Natural killer cell (primary cell): ENCODE measurements around the gene SLX4. TPM values are rescaled to one million over a fixed set of nuclear protein-coding genes. Genes with fewer than 3 reads are reported as not detected.

Source experiments
- ATAC-seq, 3 donors: fragments of 150-1000 bp in 2 of 3; fragments of 200-7000 bp in 1 of 3; cut with Tn5 transposase; 1 replicate in 1 of 3; 2 replicates in 2 of 3; pipeline ENCODE4 v1.10.0; 2021; ENCODE audit warnings: mild to moderate bottlenecking in 2 of 3, moderate library complexity in 2 of 3
- DNase-seq, 2 donors: peaks; one replicate each; pipeline versions ENCODE4 v3.0.0 to v3.0.0-alpha.2; 2013 to 2021; ENCODE audit warnings: mixed read lengths in 1 of 2
- H3K27ac ChIP-seq: one replicate; pipeline ENCODE4 v1.5.1; 2013; ENCODE audit warnings: mild to moderate bottlenecking, low read length
- H3K27me3 ChIP-seq: one replicate; pipeline ENCODE4 v1.6.1; 2013; ENCODE audit warnings: low read length; ENCODE audit not compliant: control insufficient read depth, insufficient read depth
- H3K36me3 ChIP-seq: one replicate; pipeline ENCODE4 v1.6.1; 2013; ENCODE audit warnings: low read length; ENCODE audit not compliant: control insufficient read depth, insufficient read depth
- H3K4me1 ChIP-seq: one replicate; pipeline ENCODE4 v1.6.1; 2013; ENCODE audit warnings: low read length; ENCODE audit not compliant: control insufficient read depth, insufficient read depth
- H3K4me3 ChIP-seq: one replicate; pipeline ENCODE4 v1.5.1; 2013; ENCODE audit warnings: low read length
- H3K9me3 ChIP-seq: one replicate; pipeline ENCODE4 v1.6.1; 2013; ENCODE audit warnings: low read length; ENCODE audit not compliant: control insufficient read depth, insufficient read depth
- H3K27ac Mint-ChIP-seq, 2 donors: one replicate each; pipeline ENCODE4 v1.8.0; 2022; ENCODE audit warnings: mild to moderate bottlenecking in 2 of 2, mixed read lengths in 2 of 2, moderate library complexity in 1 of 2
- H3K27me3 Mint-ChIP-seq, 2 donors: one replicate each; pipeline ENCODE4 v1.8.0; 2022; ENCODE audit warnings: low read depth in 2 of 2, mixed read lengths in 2 of 2
- H3K36me3 Mint-ChIP-seq: one replicate; pipeline ENCODE4 v1.8.0; 2022; ENCODE audit warnings: mixed read lengths
- H3K4me1 Mint-ChIP-seq, 2 donors: one replicate each; pipeline ENCODE4 v1.8.0; 2022; ENCODE audit warnings: mixed read lengths in 2 of 2
- H3K4me3 Mint-ChIP-seq: one replicate; pipeline ENCODE4 v1.8.0; 2022; ENCODE audit warnings: mild to moderate bottlenecking, moderate library complexity, mixed read lengths
- H3K9me3 Mint-ChIP-seq, 2 donors: one replicate each; pipeline ENCODE4 v1.8.0; 2022; ENCODE audit warnings: mixed read lengths in 2 of 2
- CTCF ChIP-seq: fragments of 200-600 bp; IDR thresholded peaks from one replicate; pipeline ENCODE4 v1.8.0; 2022; ENCODE audit warnings: antibody characterized with exemption
- WGBS: methylation state at CpG from one replicate; pipeline ENCODE4 v1.1.7; 2013; ENCODE audit warnings: missing lambda C conversion rate; ENCODE audit not compliant: insufficient coverage; 5-methylcytosine and 5-hydroxymethylcytosine counted together
- intact Hi-C: fragments of 100-400 bp; cut with micrococcal nuclease; formaldehyde crosslinking; loops from one replicate; pipeline ENCODE4 v1.14.2; 2022
- total RNA-seq, 4 donors: library from RNA; stranded (reverse); fragments of 120-200 nt in 1 of 4; gene quantifications; one replicate each; pipeline versions ENCODE4 v1.2.3 to v1.2.4, GENCODE V29; 2013 to 2022

SLX4 gene
- total RNA-seq, 3 donors from 2014 or later (not counting 1 experiment from before 2014, with no cell fraction given), result 13.5 to 18.6 (median 15.5) TPM

- intact Hi-C loops, result no loop called here
- no peak for TF ChIP-seq CTCF
- Mint-ChIP-seq H3K4me3 (peak overlapping the region; percentile 57), H3K4me1 (peaks cover 16 to 23% of the 10 kb centered on the region in 2 donors), H3K27ac (peak overlapping the region; percentile 45 to 70), H3K36me3 (peaks cover 8% of the 10 kb centered on the region), H3K9me3 (no peaks in the 10 kb centered on the region), H3K27me3 (peaks cover 3 to 5% of the 10 kb centered on the region in 2 donors)
- 73% methylated on average over 19 of the region's 19 CpGs for WGBS
- no peak for DNase-seq
- H3K27ac ChIP-seq, result no peak overlapping the region
- H3K36me3 ChIP-seq, result peaks cover 6% of the 10 kb centered on the region
- peak; percentile 48 to 83 (median 72) for ATAC-seq
- no peaks in the 10 kb centered on the region for H3K9me3 ChIP-seq
- H3K27me3 ChIP-seq, result no peaks in the 10 kb centered on the region
- peaks cover 36% of the 10 kb centered on the region for H3K4me1 ChIP-seq
- no peak overlapping the region for H3K4me3 ChIP-seq
These were observed 15.8 kb downstream of the SLX4 start for GRCh38 chr16:3595521-3596021.

GRCh38 chr16:3595110-3595486, 16.3 kb downstream of the SLX4 start:
- DNase-seq (no peak), ATAC-seq (peak in 1 of 3 donors; percentile 12)
- 95% methylated on average over 11 of the region's 11 CpGs for WGBS
- Histone ChIP-seq H3K36me3 (peaks cover 9% of the 10 kb centered on the region), H3K4me1 (peaks cover 36% of the 10 kb centered on the region), H3K4me3 (no peak overlapping the region), H3K27me3 (no peaks in the 10 kb centered on the region), H3K27ac (no peak overlapping the region), H3K9me3 (no peaks in the 10 kb centered on the region)
- TF ChIP-seq CTCF, result no peak
- Mint-ChIP-seq H3K4me3 (peak overlapping the region; percentile 57), H3K27ac (peak overlapping the region; percentile 45 to 70), H3K36me3 (peaks cover 8% of the 10 kb centered on the region), H3K9me3 (no peaks in the 10 kb centered on the region), H3K27me3 (peaks cover 3 to 5% of the 10 kb centered on the region in 2 donors), H3K4me1 (peaks cover 16 to 23% of the 10 kb centered on the region in 2 donors)
- intact Hi-C loops, result no loop called here

GRCh38 chr16:3594316-3595109, 16.9 kb downstream of the SLX4 start:
- Histone ChIP-seq H3K36me3 (peaks cover 10% of the 10 kb centered on the region), H3K4me1 (peaks cover 34% of the 10 kb centered on the region), H3K27ac (no peak overlapping the region), H3K27me3 (no peaks in the 10 kb centered on the region), H3K9me3 (no peaks in the 10 kb centered on the region), H3K4me3 (no peak overlapping the region)
- H3K27me3 Mint-ChIP-seq, result peaks cover 3 to 5% of the 10 kb centered on the region in 2 donors
- ATAC-seq (no peak), DNase-seq (no peak)
- TF ChIP-seq CTCF, result no peak
- peak overlapping the region; percentile 45 to 70 for H3K27ac Mint-ChIP-seq
- no peaks in the 10 kb centered on the region for H3K9me3 Mint-ChIP-seq
- WGBS, result 96% methylated on average over 22 of the region's 22 CpGs
- intact Hi-C loops, result no loop called here
- no peak overlapping the region for H3K4me3 Mint-ChIP-seq
- peaks cover 16 to 23% of the 10 kb centered on the region in 2 donors for H3K4me1 Mint-ChIP-seq
- peaks cover 8% of the 10 kb centered on the region for H3K36me3 Mint-ChIP-seq
